SK-N-SH (cell line): ENCODE data around the gene SEC16B. TPM values are rescaled to one million over a fixed set of nuclear protein-coding genes. Genes with fewer than 3 reads are reported as not detected.

Experiments
- CTCF ChIA-PET: fragments of 300-600, 350-600 bp; formaldehyde crosslinking; extraction: SDS; loops from one replicate; lab custom pipeline; 2021; lab: Yijun Ruan, JAX
- POLR2A ChIA-PET: fragments of 350-600 bp; sonication (Branson Sonifier 250); formaldehyde crosslinking; extraction: SDS; loops from one replicate; lab custom pipeline; 2020; ENCODE audit warnings: antibody characterized with exemption, inconsistent platforms; lab: Yijun Ruan, JAX
- DNase-seq: peaks from one replicate; pipeline ENCODE4 v3.0.0; 2012
- H2AFZ ChIP-seq: fragments of 200-600 bp; sonication (generic); 2 replicates; pipeline ENCODE4 v1.8.1; 2016; ENCODE audit warnings: antibody characterized with exemption, mild to moderate bottlenecking, low read depth
- H3F3A ChIP-seq: fragments of 200-600 bp; sonication (generic); replicated peaks from 2 replicates; pipeline ENCODE3; 2016; ENCODE audit warnings: antibody characterized with exemption, mild to moderate bottlenecking; ENCODE audit not compliant: insufficient read depth
- H3K27ac ChIP-seq, 2 experiments: fragments of 200-500 bp in 1 of 2; fragments of 200-600 bp in 1 of 2; sonication (Bioruptor generic) in 1 of 2; sonication (generic), shearing (Covaris generic) in 1 of 2; 2 replicates each; pipeline versions ENCODE4 v1.5.1 to v1.6.1; 2014 to 2016; ENCODE audit warnings: low read depth in 2 of 2, inconsistent platforms in 1 of 2, low read length in 1 of 2, mild to moderate bottlenecking in 1 of 2, mixed read lengths in 1 of 2
- H3K27me3 ChIP-seq: fragments of 200-600 bp; sonication (generic), shearing (Covaris generic); 2 replicates; pipeline ENCODE4 v1.6.1; 2016; ENCODE audit warnings: mixed run types; ENCODE audit not compliant: insufficient read depth
- H3K36me3 ChIP-seq, 2 experiments: fragments of 200-500 bp in 1 of 2; fragments of 200-600 bp in 1 of 2; sonication (Bioruptor generic) in 1 of 2; sonication (generic) in 1 of 2; replicated peaks in 1 of 2; 2 replicates each; pipeline versions ENCODE3 to v1.5.1; 2014 to 2016; ENCODE audit warnings: low read length in 1 of 2, mild to moderate bottlenecking in 1 of 2; ENCODE audit not compliant: insufficient read depth in 2 of 2, control insufficient read depth in 1 of 2
- H3K4me1 ChIP-seq, 2 experiments: fragments of 200-500 bp in 1 of 2; fragments of 200-600 bp in 1 of 2; sonication (Bioruptor generic) in 1 of 2; sonication (generic), shearing (Covaris generic) in 1 of 2; 2 replicates each; pipeline versions ENCODE4 v1.5.1 to v1.6.1; 2014 to 2016; ENCODE audit warnings: low read depth in 1 of 2, low read length in 1 of 2, mixed run types in 1 of 2; ENCODE audit not compliant: insufficient read depth in 2 of 2, control insufficient read depth in 1 of 2
- H3K4me2 ChIP-seq: fragments of 200-600 bp; sonication (generic), shearing (Covaris generic); 2 replicates; pipeline ENCODE4 v1.6.1; 2017; ENCODE audit warnings: mixed run types
- H3K4me3 ChIP-seq, 2 experiments: fragments of 200-500 bp in 1 of 2; fragments of 200-600 bp in 1 of 2; sonication (Bioruptor generic) in 1 of 2; sonication (generic), shearing (Covaris generic) in 1 of 2; 2 replicates each; pipeline versions ENCODE4 v1.5.1 to v1.8.1; 2014 to 2016; ENCODE audit warnings: low read depth in 2 of 2, inconsistent platforms in 1 of 2, low read length in 1 of 2, mild to moderate bottlenecking in 1 of 2, mixed read lengths in 1 of 2, moderate library complexity in 1 of 2
- H3K79me2 ChIP-seq: fragments of 200-600 bp; sonication (generic); 2 replicates; pipeline ENCODE4 v1.8.1; 2017; ENCODE audit warnings: mild to moderate bottlenecking; ENCODE audit not compliant: insufficient read depth
- H3K9ac ChIP-seq: fragments of 200-600 bp; sonication (generic); 2 replicates; pipeline ENCODE4 v1.6.1; 2017; ENCODE audit warnings: mixed run types
- H3K9me2 ChIP-seq: fragments of 200-600 bp; sonication (generic); 2 replicates; pipeline ENCODE4 v1.6.1; 2017; ENCODE audit warnings: mixed run types
- H3K9me3 ChIP-seq: fragments of 200-600 bp; sonication (generic); 2 replicates; pipeline ENCODE4 v1.6.1; 2017; ENCODE audit warnings: mixed run types, mild to moderate bottlenecking, moderate library complexity
- H4K20me1 ChIP-seq: fragments of 200-600 bp; sonication (generic); 2 replicates; pipeline ENCODE4 v1.6.1; 2017; ENCODE audit warnings: mild to moderate bottlenecking, mixed run types; ENCODE audit not compliant: insufficient read depth
- ELF1 ChIP-seq: IDR thresholded peaks from 2 replicates; pipeline ENCODE4 v1.4.0; 2012
- EZH2phosphoT487 ChIP-seq: fragments of 200-600 bp; sonication (generic); IDR thresholded peaks from 2 replicates; pipeline ENCODE4 v1.6.1; 2017; ENCODE audit warnings: low read depth, mixed run types, mild to moderate bottlenecking, antibody characterized with exemption, moderate library complexity, borderline replicate concordance
- GABPA ChIP-seq: IDR thresholded peaks from 2 replicates; pipeline ENCODE4 v1.4.0; 2012; ENCODE audit warnings: low read depth, mild to moderate bottlenecking
- GATA2 ChIP-seq: sonication (generic); formaldehyde crosslinking; IDR thresholded peaks from 2 replicates; pipeline ENCODE4 v1.5.0; 2020; ENCODE audit warnings: mild to moderate bottlenecking, missing genetic modification reagents
- MEF2A ChIP-seq: IDR thresholded peaks from 2 replicates; pipeline ENCODE4 v1.4.0; 2012; ENCODE audit warnings: low read depth, borderline replicate concordance
- MXI1 ChIP-seq: IDR thresholded peaks from 2 replicates; pipeline ENCODE4 v1.6.1; 2012; ENCODE audit warnings: mild to moderate bottlenecking, low read depth, low read length, improper control_type of control experiment
- POLR2AphosphoS5 ChIP-seq: IDR thresholded peaks from 2 replicates; pipeline ENCODE4 v1.6.1; 2012; ENCODE audit warnings: low read depth, low read length
- SIN3A ChIP-seq: IDR thresholded peaks from 2 replicates; pipeline ENCODE4 v1.6.1; 2012; ENCODE audit warnings: low read depth, mild to moderate bottlenecking, low read length, moderate library complexity, borderline replicate concordance
- TAF1 ChIP-seq: IDR thresholded peaks from 2 replicates; pipeline ENCODE4 v1.6.1; 2012; ENCODE audit warnings: low read depth, mild to moderate bottlenecking, low read length, moderate library complexity, borderline replicate concordance
- TEAD4 ChIP-seq: IDR thresholded peaks from 2 replicates; pipeline ENCODE4 v1.4.0; 2012; ENCODE audit warnings: mild to moderate bottlenecking, borderline replicate concordance; ENCODE audit not compliant: insufficient read depth
- YY1 ChIP-seq: IDR thresholded peaks from 2 replicates; pipeline ENCODE4 v1.4.0; 2012; ENCODE audit warnings: low read depth, mild to moderate bottlenecking
- WGBS: methylation state at CpG from one replicate; pipeline ENCODE4 v1.1.6; 2017; ENCODE audit warnings: low lambda C conversion rate; 5-methylcytosine and 5-hydroxymethylcytosine counted together
- polyA plus RNA-seq, 3 experiments: library from polyadenylated mRNA; depleted of rRNA; stranded (reverse); fragments of >200 nt; gene quantifications; 2 replicates each; pipeline ENCODE4 v1.2.3, GENCODE V29; 2012
- TF ChIP-seq, protein P1 (sequence below): IDR thresholded peaks from 2 replicates; pipeline ENCODE4 v1.4.0; 2012; ENCODE audit warnings: low read depth, borderline replicate concordance
- TF ChIP-seq, protein P2 (sequence below): fragments of 150-350 bp; IDR thresholded peaks from 2 replicates; pipeline ENCODE4 v1.6.1; 2016; ENCODE audit warnings: mild to moderate bottlenecking, low read depth, low read length
- TF ChIP-seq, protein P3 (sequence below): fragments of 200-600 bp; sonication (generic); IDR thresholded peaks from 2 replicates; pipeline ENCODE4 v1.6.1; 2017; ENCODE audit warnings: antibody characterized with exemption, mild to moderate bottlenecking, moderate library complexity

SEC16B gene
- polyA plus RNA-seq, 1 of the 3 experiments (the other 2 are of a cell fraction): 0.31 TPM

DNA sequence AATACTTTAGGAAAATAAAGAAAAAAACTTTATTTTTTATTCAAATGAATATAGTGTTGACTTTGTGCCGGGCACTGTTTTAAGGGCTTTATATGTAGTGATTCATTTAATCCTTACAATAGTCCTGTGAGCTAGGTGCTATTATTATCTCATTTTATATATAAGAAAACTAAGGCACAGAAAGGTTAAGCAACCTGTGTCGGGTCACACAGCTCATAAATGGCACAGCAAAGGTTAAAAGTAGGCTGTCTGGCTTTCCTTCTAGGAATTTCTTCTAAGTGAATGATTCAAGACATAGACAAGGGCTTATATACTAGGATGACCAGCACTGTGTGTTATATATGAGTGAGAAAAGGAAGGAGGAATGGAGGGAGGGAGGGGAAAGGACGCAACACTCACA is 35.4 kb downstream of the SEC16B start:
- TF ChIP-seq MXI1 (no peak), TEAD4 (no peak), GABPA (no peak), MEF2A (no peak), SIN3A (no peak), POLR2AphosphoS5 (no peak), YY1 (no peak), ELF1 (no peak), GATA2 (no peak), EZH2phosphoT487 (no peak)
- TF ChIP-seq, protein P1, sequence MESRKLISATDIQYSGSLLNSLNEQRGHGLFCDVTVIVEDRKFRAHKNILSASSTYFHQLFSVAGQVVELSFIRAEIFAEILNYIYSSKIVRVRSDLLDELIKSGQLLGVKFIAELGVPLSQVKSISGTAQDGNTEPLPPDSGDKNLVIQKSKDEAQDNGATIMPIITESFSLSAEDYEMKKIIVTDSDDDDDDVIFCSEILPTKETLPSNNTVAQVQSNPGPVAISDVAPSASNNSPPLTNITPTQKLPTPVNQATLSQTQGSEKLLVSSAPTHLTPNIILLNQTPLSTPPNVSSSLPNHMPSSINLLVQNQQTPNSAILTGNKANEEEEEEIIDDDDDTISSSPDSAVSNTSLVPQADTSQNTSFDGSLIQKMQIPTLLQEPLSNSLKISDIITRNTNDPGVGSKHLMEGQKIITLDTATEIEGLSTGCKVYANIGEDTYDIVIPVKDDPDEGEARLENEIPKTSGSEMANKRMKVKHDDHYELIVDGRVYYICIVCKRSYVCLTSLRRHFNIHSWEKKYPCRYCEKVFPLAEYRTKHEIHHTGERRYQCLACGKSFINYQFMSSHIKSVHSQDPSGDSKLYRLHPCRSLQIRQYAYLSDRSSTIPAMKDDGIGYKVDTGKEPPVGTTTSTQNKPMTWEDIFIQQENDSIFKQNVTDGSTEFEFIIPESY: no peak
- TF ChIP-seq, protein P2, sequence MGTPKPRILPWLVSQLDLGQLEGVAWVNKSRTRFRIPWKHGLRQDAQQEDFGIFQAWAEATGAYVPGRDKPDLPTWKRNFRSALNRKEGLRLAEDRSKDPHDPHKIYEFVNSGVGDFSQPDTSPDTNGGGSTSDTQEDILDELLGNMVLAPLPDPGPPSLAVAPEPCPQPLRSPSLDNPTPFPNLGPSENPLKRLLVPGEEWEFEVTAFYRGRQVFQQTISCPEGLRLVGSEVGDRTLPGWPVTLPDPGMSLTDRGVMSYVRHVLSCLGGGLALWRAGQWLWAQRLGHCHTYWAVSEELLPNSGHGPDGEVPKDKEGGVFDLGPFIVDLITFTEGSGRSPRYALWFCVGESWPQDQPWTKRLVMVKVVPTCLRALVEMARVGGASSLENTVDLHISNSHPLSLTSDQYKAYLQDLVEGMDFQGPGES: no peak
- Histone ChIP-seq H3K27ac (no peak overlapping the region), H2AFZ (no peak overlapping the region), H3K27me3 (no peaks in the 10 kb centered on the region), H3K9me3 (no peaks in the 10 kb centered on the region), H4K20me1 (no peaks in the 10 kb centered on the region), H3K4me3 (no peak overlapping the region), H3F3A (no peaks in the 10 kb centered on the region), H3K9ac (no peak overlapping the region), H3K9me2 (no peaks in the 10 kb centered on the region), H3K79me2 (no peaks in the 10 kb centered on the region), H3K4me1 (no peaks in the 10 kb centered on the region), H3K36me3 (no peaks in the 10 kb centered on the region), H3K4me2 (no peak overlapping the region)
- WGBS: 67% methylated on average over 3 of the region's 3 CpGs
- no peak for DNase-seq
- ChIA-PET POLR2A (no interaction called here), CTCF (interaction anchor here (10.9 kb wide), 1 partner anchor 13 kb away, joined by 83 read pairs; no protein-coding TSS in a partner anchor)

DNA sequence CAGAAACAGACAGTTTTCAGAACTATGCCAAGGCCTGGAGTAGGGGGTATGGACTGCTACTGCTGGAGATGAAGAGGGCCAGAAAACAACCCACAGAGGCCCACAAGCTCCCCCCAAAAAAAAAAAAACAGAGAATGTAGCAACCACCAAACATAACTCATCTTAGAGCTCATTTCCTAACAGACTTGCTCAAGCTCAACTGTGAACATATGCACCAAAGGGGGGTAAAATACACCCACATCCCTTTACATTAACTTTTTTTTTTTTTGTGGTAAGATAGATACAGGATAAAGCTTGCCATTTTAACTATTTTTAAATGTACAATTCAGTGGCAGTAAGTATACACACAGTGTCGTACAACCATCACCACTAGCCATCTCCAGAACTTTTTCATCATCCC is 36.0 kb downstream of the SEC16B start:
- H3K4me3 ChIP-seq: no peak overlapping the region
- H4K20me1 ChIP-seq: no peaks in the 10 kb centered on the region
- TF ChIP-seq, protein P3, sequence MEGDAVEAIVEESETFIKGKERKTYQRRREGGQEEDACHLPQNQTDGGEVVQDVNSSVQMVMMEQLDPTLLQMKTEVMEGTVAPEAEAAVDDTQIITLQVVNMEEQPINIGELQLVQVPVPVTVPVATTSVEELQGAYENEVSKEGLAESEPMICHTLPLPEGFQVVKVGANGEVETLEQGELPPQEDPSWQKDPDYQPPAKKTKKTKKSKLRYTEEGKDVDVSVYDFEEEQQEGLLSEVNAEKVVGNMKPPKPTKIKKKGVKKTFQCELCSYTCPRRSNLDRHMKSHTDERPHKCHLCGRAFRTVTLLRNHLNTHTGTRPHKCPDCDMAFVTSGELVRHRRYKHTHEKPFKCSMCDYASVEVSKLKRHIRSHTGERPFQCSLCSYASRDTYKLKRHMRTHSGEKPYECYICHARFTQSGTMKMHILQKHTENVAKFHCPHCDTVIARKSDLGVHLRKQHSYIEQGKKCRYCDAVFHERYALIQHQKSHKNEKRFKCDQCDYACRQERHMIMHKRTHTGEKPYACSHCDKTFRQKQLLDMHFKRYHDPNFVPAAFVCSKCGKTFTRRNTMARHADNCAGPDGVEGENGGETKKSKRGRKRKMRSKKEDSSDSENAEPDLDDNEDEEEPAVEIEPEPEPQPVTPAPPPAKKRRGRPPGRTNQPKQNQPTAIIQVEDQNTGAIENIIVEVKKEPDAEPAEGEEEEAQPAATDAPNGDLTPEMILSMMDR: no peak
- no peak for TF ChIP-seq TAF1
- TF ChIP-seq, all 33 proteins: peak for 0
- Histone ChIP-seq H3K27me3 (no peaks in the 10 kb centered on the region), H3F3A (no peaks in the 10 kb centered on the region), H3K9me3 (no peaks in the 10 kb centered on the region), H3K4me2 (no peak overlapping the region), H3K79me2 (no peaks in the 10 kb centered on the region), H3K4me1 (no peaks in the 10 kb centered on the region), H2AFZ (no peak overlapping the region), H3K27ac (no peak overlapping the region), H3K9ac (no peak overlapping the region), H3K9me2 (no peaks in the 10 kb centered on the region), H3K36me3 (no peaks in the 10 kb centered on the region)
- 34% methylated on average over 1 of the region's 1 CpG for WGBS
- DNase-seq: no peak
- CTCF ChIA-PET: interaction anchor here (0.7 to 10.9 kb wide), 2 partner anchors 13 kb away, joined by 4 to 83 read pairs; no protein-coding TSS in a partner anchor
- POLR2A ChIA-PET: no interaction called here
